LNCAP (cell line): Measurements from ENCODE around the gene KRT77.
A peak's percentile ranks its signal among the peaks of the same experiment; 100 is the strongest.

Source experiments
- TF ChIP-seq, protein P1 (sequence below): fragments of 450-650 bp; IDR thresholded peaks from 2 replicates; pipeline ENCODE4 v1.5.1; 2017; ENCODE audit warnings: mild to moderate bottlenecking

Gene KRT77

DNA sequence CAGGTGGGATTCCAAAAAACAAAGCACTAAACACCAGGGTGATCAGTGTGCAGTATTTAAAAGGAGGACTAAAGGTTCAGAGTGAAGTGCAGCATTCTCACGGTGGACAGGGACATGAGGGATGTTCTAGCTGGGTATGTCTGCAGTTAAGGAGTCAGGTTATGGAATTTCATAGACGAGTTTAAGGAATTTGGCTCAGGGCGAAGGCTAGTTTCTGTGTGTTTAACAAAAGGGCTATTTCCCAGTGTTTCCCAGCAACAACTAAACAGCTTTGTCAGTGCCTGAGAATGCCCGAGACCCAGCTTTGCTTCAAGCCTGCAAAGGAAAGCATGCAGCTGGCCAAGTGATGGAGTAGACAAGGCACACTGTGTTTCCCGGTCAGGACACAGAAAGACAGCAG, 30.1 kb downstream of the KRT77 start:
- TF ChIP-seq, protein P1, sequence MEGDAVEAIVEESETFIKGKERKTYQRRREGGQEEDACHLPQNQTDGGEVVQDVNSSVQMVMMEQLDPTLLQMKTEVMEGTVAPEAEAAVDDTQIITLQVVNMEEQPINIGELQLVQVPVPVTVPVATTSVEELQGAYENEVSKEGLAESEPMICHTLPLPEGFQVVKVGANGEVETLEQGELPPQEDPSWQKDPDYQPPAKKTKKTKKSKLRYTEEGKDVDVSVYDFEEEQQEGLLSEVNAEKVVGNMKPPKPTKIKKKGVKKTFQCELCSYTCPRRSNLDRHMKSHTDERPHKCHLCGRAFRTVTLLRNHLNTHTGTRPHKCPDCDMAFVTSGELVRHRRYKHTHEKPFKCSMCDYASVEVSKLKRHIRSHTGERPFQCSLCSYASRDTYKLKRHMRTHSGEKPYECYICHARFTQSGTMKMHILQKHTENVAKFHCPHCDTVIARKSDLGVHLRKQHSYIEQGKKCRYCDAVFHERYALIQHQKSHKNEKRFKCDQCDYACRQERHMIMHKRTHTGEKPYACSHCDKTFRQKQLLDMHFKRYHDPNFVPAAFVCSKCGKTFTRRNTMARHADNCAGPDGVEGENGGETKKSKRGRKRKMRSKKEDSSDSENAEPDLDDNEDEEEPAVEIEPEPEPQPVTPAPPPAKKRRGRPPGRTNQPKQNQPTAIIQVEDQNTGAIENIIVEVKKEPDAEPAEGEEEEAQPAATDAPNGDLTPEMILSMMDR: no peak

DNA sequence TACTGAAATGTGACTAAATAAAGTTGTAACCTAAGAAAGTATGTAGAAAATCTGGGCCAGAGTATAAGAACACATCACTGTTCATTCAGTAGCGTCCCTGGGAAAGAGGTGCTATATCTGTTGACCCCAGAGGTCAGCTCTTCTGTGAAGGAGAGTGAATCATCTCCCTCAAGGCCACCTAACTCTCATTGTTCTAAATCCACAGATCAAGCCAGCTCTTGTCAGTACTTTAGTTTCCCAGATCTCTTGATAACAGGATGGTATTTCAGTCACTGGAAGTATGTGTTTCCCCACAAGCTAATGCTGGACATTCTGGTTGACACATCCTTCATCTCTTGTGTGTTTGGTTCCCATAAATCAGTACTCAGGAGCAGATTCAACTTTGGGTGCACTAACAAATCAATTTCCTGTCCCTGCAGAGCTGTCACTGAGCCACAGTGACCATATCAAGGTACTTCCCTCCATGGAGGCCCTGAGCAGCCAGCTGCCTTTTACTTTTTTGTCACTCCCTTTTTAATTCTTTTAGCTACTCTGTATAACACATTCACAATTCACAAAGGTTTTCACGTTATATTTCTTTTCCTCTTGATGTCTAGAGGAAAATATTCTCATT, 30.9 kb downstream of the KRT77 start:
- TF ChIP-seq, protein P1: no peak

DNA sequence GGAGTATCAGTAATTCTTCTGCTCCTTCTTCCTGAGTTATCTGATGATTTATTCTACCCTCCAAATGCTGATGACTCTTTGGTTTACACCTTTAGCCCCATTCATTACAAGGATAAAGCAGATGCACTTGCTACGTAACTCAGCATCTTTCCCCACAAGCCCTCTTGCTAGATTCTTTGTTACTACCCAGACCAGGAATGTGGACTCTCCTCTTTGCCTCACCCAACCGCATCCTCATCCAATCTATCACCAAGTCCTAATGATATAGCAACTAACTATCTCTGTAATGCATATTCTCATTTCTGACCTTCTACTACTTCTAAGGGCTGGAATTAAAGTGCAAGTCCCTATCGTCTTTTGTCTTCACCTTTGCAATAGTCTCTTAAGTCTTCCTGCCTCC, 32.4 kb downstream of the KRT77 start:
- TF ChIP-seq, protein P1: no peak

DNA sequence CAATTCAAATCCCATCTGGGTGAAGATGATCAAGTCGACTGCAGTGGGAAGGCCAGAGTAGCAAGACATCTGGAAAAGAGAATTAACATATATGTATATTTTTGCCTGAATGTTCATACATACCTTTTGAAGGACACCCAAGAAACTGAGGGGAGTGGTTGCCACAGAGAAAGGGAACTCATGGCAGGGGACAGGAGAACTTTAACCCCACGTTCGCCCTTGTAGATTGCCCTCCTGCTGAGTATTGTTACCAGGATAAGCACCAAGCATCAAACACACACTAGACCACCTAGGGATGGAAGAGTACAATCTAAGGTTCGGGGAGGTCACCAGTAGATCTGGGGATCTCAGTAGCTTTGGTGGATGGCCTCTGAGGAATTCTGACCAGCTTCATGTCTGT, 32.8 kb downstream of the KRT77 start:
- TF ChIP-seq, protein P1: no peak

DNA sequence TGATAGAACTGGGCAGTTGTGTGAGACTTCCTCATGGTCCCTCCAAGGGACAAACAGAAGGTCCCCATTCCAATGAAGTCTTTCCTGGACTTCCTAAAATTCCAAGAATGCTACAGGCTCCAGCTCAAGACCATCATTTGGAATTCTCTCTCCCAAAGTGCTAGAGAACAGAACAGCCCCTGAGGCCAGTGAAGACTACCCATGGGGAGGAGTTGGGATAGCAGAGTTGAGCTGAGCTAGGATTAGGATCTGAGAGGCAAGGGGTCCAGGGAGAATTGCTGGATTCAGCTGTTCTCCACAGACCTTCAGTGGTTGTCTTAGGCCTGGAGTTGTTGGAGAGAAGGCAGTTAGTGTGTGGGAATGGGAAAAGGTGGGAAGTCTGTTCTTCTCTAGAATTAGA, 33.9 kb downstream of the KRT77 start:
- TF ChIP-seq, protein P1: no peak

DNA sequence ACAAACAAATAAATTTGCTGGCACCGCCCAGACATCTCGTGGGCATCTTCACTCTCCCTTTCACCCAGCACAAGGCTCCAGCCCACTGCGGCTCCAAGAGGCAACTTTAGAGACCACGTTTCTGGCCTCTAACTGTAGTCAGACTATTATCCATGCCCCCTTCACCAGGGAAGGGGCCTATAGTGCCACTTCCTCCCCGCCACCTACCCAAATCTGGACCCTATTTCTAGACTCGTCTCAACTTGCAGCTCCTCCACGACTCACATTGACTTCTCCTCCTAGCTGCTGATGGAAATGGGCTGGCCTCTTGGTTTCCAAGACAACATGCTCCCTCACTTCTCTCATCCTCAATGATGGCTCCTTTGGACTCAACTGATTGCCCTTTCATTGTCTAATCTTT, 35.4 kb downstream of the KRT77 start:
- TF ChIP-seq, protein P1: no peak

DNA sequence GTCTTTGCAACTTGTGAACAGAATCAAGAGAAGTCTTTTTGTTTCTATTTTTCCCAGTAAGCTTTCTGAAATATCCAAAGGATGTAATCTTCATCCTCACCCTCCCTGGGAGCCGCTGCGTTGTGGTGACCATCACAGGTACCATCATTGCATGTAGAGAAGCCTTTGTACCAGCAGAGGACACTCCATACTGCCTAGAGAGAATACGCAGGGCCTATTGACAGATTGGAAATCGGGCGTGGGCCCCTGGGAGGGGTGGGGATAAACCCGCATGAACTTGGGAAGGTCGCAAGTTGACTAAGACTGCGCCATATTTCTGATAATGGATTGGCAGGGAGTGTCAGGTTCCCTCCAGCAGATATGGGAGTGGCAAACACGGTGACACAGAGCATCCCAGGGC, 35.8 kb downstream of the KRT77 start:
- TF ChIP-seq, protein P1: peak; percentile 38

DNA sequence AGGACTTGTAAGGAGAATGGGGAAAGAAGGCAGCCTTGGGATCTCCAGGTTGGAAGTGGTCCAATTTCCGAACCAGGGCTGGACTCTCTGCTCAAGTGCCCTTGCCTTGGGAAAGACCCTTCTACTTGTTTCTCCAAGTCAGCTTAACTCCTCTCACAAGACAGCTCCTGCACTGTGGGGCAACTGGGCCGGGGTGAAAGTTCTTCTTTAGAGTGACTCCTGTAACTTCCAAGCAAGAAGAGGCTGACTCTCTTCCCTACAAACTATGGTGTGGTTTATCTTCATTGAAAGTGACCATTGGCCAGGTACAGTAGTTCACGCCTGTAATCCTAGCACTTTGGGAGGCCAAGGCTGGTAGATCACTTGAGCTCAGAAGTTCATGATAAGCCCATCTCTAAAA, 36.9 kb downstream of the KRT77 start:
- TF ChIP-seq, protein P1: no peak
